Measurements from ENCODE around the gene PDE11A. TPM values are rescaled to one million over a fixed set of nuclear protein-coding genes. Genes with fewer than 3 reads are reported as not detected.

The PDE11A gene
- total RNA-seq, 1 experiment from 2014 or later: 0.13 TPM

GRCh38 chr2:177585234-177585863 lies 487.2 kb downstream of the PDE11A start:
- H2AK5ac ChIP-seq (ENCODE audit: insufficient read length, low read length): no peak overlapping the region
- H3K23me2 ChIP-seq (ENCODE audit: insufficient read length, low read depth, low read length, poor library complexity, severe bottlenecking): no peaks in the 10 kb centered on the region
- no peaks in the 10 kb centered on the region for H3K4me1 ChIP-seq (ENCODE audit: insufficient read depth, low read length)
- WGBS (ENCODE audit: extremely low coverage, insufficient read length, low lambda C conversion rate): no CpG with 5 or more reads among the region's 5 CpGs
- no peaks in the 10 kb centered on the region for H3K9me3 ChIP-seq (ENCODE audit: control insufficient read depth, low read depth, low read length)
- Mint-ChIP-seq H3K4me1 (no peaks in the 10 kb centered on the region), H3K9me3 (no peaks in the 10 kb centered on the region), H3K4me3 (no peak overlapping the region), H3K27me3 (ENCODE audit: low read depth) (peaks cover 3% of the 10 kb centered on the region; the same call in 1 of the 2 replicates), H3K27ac (no peak overlapping the region), H3K36me3 (ENCODE audit: insufficient read depth in 1 of 3, low read depth in 3 of 3) (no peaks in the 10 kb centered on the region)
- H4K5ac ChIP-seq (ENCODE audit: insufficient read length, low read depth, low read length): no peak overlapping the region
- no peak overlapping the region for H2BK120ac ChIP-seq (ENCODE audit: low read depth, low read length, poor library complexity, severe bottlenecking)
- H3K27ac ChIP-seq (ENCODE audit: insufficient read length, low read depth, low read length): no peak overlapping the region
- H2BK12ac ChIP-seq (ENCODE audit: insufficient read length, low read depth, low read length): no peak overlapping the region
- H3K23ac ChIP-seq (ENCODE audit: insufficient read length, low read depth, low read length): no peak overlapping the region
- H2BK20ac ChIP-seq (ENCODE audit: low read depth, low read length, poor library complexity, severe bottlenecking): no peak overlapping the region
- no peak overlapping the region for H3K14ac ChIP-seq (ENCODE audit: insufficient read depth, low read length)
- no peak overlapping the region for H3K9ac ChIP-seq (ENCODE audit: extremely low read depth, insufficient read length, low read length)
- no peaks in the 10 kb centered on the region for H3K79me2 ChIP-seq (ENCODE audit: insufficient read depth, low read length)
- no peak overlapping the region for H3T11ph ChIP-seq (ENCODE audit: low read length)
- TF ChIP-seq CTCF (conservative IDR thresholded peaks at IDR 0.05): no peak
- H2BK5ac ChIP-seq (ENCODE audit: insufficient read length, low read length): no peak overlapping the region
- H2BK15ac ChIP-seq (ENCODE audit: low read depth, low read length): no peak overlapping the region
- H3K56ac ChIP-seq (ENCODE audit: insufficient read length, low read depth, low read length): no peak overlapping the region
- no peak overlapping the region for H3K18ac ChIP-seq (ENCODE audit: insufficient read length, low read depth, low read length)
- H4K20me1 ChIP-seq (ENCODE audit: control insufficient read depth, insufficient read depth, insufficient read length): no peaks in the 10 kb centered on the region
- H4K8ac ChIP-seq (replicated peaks; ENCODE audit: insufficient read length, low read depth, low read length): no peak overlapping the region
- no peaks in the 10 kb centered on the region for H3K79me1 ChIP-seq (ENCODE audit: insufficient read depth, low read depth, low read length, poor library complexity, severe bottlenecking)
- H3K4ac ChIP-seq (ENCODE audit: low read depth, low read length): no peak overlapping the region
- no peak overlapping the region for H2AFZ ChIP-seq (ENCODE audit: low read length)
- DNase-seq: no peak
- no peak overlapping the region for H4K91ac ChIP-seq (ENCODE audit: insufficient read length, low read depth, low read length)
- no peak overlapping the region for H3K4me2 ChIP-seq (ENCODE audit: insufficient read depth, insufficient read length, low read length)
- no peaks in the 10 kb centered on the region for H3K27me3 ChIP-seq (ENCODE audit: insufficient read depth, low read length)
